ENCODE results near the gene GNL3. TPM values are rescaled to one million over a fixed set of nuclear protein-coding genes. Genes with fewer than 3 reads are reported as not detected.
A peak's percentile ranks its signal among the peaks of the same experiment; 100 is the strongest.

GNL3 gene
- total and polyA plus RNA-seq, 9 donors: 72.8 to 103 (median 87.4) TPM

- no peak overlapping the region for H3K27ac ChIP-seq (ENCODE audit: low read length)
- H3K4me3 ChIP-seq (ENCODE audit: low read length): no peak overlapping the region
- no peaks in the 10 kb centered on the region for H3K27me3 ChIP-seq (ENCODE audit: control insufficient read depth, insufficient read depth, low read length)
- no peaks in the 10 kb centered on the region for H3K9me3 ChIP-seq (replicated peaks; ENCODE audit: control insufficient read depth, low read depth, low read length)
- peaks cover 10% of the 10 kb centered on the region for H3K4me1 ChIP-seq (ENCODE audit: control insufficient read depth, insufficient read depth, low read length)
- no CpG with 5 or more reads among the region's 5 CpGs for whole genome bisulfite sequencing (ENCODE audit: insufficient coverage)
- no peak for DNase-seq
- peaks cover 37% of the 10 kb centered on the region for H3K36me3 ChIP-seq (ENCODE audit: control insufficient read depth, insufficient read depth, low read length)
Observed at GRCh38 chr3:52684184-52684583, 1.6 kb upstream of the GNL3 start.

GRCh38 chr3:52685285-52685708 lies 535 bp upstream of the GNL3 start:
- H3K27ac ChIP-seq (ENCODE audit: low read length): peak overlapping the region; percentile 97
- peak overlapping the region; percentile 93 for H3K4me3 ChIP-seq (ENCODE audit: low read length)
- no peaks in the 10 kb centered on the region for H3K27me3 ChIP-seq (ENCODE audit: control insufficient read depth, insufficient read depth, low read length)
- no peaks in the 10 kb centered on the region for H3K9me3 ChIP-seq (replicated peaks; ENCODE audit: control insufficient read depth, low read depth, low read length)
- peaks cover 10% of the 10 kb centered on the region for H3K4me1 ChIP-seq (ENCODE audit: control insufficient read depth, insufficient read depth, low read length)
- peak; percentile 90 for DNase-seq
- under 1% methylated on average over 37 of the region's 41 CpGs for WGBS (ENCODE audit: insufficient coverage)
- peaks cover 40% of the 10 kb centered on the region for H3K36me3 ChIP-seq (ENCODE audit: control insufficient read depth, insufficient read depth, low read length)

GRCh38 chr3:52688266-52688665 lies 2.4 kb downstream of the GNL3 start:
- peaks cover 7% of the 10 kb centered on the region for H3K4me1 ChIP-seq (ENCODE audit: control insufficient read depth, insufficient read depth, low read length)
- H3K9me3 ChIP-seq (replicated peaks; ENCODE audit: control insufficient read depth, low read depth, low read length): no peaks in the 10 kb centered on the region
- peaks cover 57% of the 10 kb centered on the region for H3K36me3 ChIP-seq (ENCODE audit: control insufficient read depth, insufficient read depth, low read length)
- H3K4me3 ChIP-seq (ENCODE audit: low read length): no peak overlapping the region
- no peak overlapping the region for H3K27ac ChIP-seq (ENCODE audit: low read length)
- no peaks in the 10 kb centered on the region for H3K27me3 ChIP-seq (ENCODE audit: control insufficient read depth, insufficient read depth, low read length)
- no peak for DNase-seq
- whole genome bisulfite sequencing (ENCODE audit: insufficient coverage): 94% methylated on average over 3 of the region's 6 CpGs

- WGBS (ENCODE audit: insufficient coverage): 80% methylated on average over 1 of the region's 3 CpGs
- DNase-seq: no peak
- Histone ChIP-seq H3K9me3 (replicated peaks; ENCODE audit: control insufficient read depth, low read depth, low read length) (no peaks in the 10 kb centered on the region), H3K4me3 (ENCODE audit: low read length) (no peak overlapping the region), H3K4me1 (ENCODE audit: control insufficient read depth, insufficient read depth, low read length) (peaks cover 4% of the 10 kb centered on the region), H3K27me3 (ENCODE audit: control insufficient read depth, insufficient read depth, low read length) (no peaks in the 10 kb centered on the region), H3K36me3 (ENCODE audit: control insufficient read depth, insufficient read depth, low read length) (peaks cover 64% of the 10 kb centered on the region), H3K27ac (ENCODE audit: low read length) (no peak overlapping the region)
Observed at GRCh38 chr3:52689151-52689550, 3.3 kb downstream of the GNL3 start.

- 97% methylated on average over 2 of the region's 2 CpGs for WGBS (ENCODE audit: insufficient coverage)
- H3K4me3 ChIP-seq (ENCODE audit: low read length): no peak overlapping the region
- DNase-seq: no peak
- no peak overlapping the region for H3K27ac ChIP-seq (ENCODE audit: low read length)
- peaks cover 4% of the 10 kb centered on the region for H3K4me1 ChIP-seq (ENCODE audit: control insufficient read depth, insufficient read depth, low read length)
- H3K9me3 ChIP-seq (replicated peaks; ENCODE audit: control insufficient read depth, low read depth, low read length): no peaks in the 10 kb centered on the region
- H3K36me3 ChIP-seq (ENCODE audit: control insufficient read depth, insufficient read depth, low read length): peaks cover 73% of the 10 kb centered on the region
- H3K27me3 ChIP-seq (ENCODE audit: control insufficient read depth, insufficient read depth, low read length): no peaks in the 10 kb centered on the region
Observed at GRCh38 chr3:52690560-52690959, 4.7 kb downstream of the GNL3 start.

DNA sequence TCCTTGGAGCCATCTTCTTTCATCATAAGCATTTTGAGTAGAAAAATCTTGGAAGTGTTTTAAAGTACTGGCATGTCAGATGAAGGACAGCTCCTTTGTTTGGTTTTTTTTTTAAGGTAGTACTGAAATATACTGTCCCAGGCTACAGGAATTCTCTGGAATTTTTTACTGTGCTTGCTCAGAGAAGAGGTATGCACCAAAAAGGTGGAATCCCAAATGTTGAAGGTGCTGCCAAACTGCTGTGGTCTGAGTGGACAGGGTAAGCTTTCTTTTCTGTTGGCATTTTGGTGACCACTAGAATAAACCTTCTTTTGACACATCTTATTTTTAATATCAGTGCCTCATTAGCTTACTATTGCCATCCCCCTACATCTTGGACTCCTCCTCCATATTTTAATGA lies 7.2 kb downstream of the GNL3 start:
- no peak for DNase-seq
- H3K4me3 ChIP-seq (ENCODE audit: low read length): no peak overlapping the region
- H3K27ac ChIP-seq (ENCODE audit: low read length): no peak overlapping the region
- peaks cover 82% of the 10 kb centered on the region for H3K36me3 ChIP-seq (ENCODE audit: control insufficient read depth, insufficient read depth, low read length)
- H3K27me3 ChIP-seq (ENCODE audit: control insufficient read depth, insufficient read depth, low read length): no peaks in the 10 kb centered on the region
- H3K9me3 ChIP-seq (replicated peaks; ENCODE audit: control insufficient read depth, low read depth, low read length): no peaks in the 10 kb centered on the region
- no peaks in the 10 kb centered on the region for H3K4me1 ChIP-seq (ENCODE audit: control insufficient read depth, insufficient read depth, low read length)

- peaks cover 70% of the 10 kb centered on the region for H3K36me3 ChIP-seq (ENCODE audit: control insufficient read depth, insufficient read depth, low read length)
- no peaks in the 10 kb centered on the region for H3K27me3 ChIP-seq (ENCODE audit: control insufficient read depth, insufficient read depth, low read length)
- H3K4me3 ChIP-seq (ENCODE audit: low read length): no peak overlapping the region
- 80% methylated on average over 1 of the region's 7 CpGs for WGBS (ENCODE audit: insufficient coverage)
- H3K4me1 ChIP-seq (ENCODE audit: control insufficient read depth, insufficient read depth, low read length): no peaks in the 10 kb centered on the region
- DNase-seq: no peak
- no peaks in the 10 kb centered on the region for H3K9me3 ChIP-seq (replicated peaks; ENCODE audit: control insufficient read depth, low read depth, low read length)
- H3K27ac ChIP-seq (ENCODE audit: low read length): no peak overlapping the region
Observed at GRCh38 chr3:52694528-52695189, 8.8 kb downstream of the GNL3 start.

- Histone ChIP-seq H3K27ac (ENCODE audit: low read length) (no peak overlapping the region), H3K9me3 (replicated peaks; ENCODE audit: control insufficient read depth, low read depth, low read length) (no peaks in the 10 kb centered on the region), H3K4me3 (ENCODE audit: low read length) (no peak overlapping the region), H3K4me1 (ENCODE audit: control insufficient read depth, insufficient read depth, low read length) (no peaks in the 10 kb centered on the region), H3K36me3 (ENCODE audit: control insufficient read depth, insufficient read depth, low read length) (peaks cover 61% of the 10 kb centered on the region), H3K27me3 (ENCODE audit: control insufficient read depth, insufficient read depth, low read length) (no peaks in the 10 kb centered on the region)
- WGBS (ENCODE audit: insufficient coverage): 100% methylated on average over 1 of the region's 4 CpGs
- DNase-seq: no peak
Observed at GRCh38 chr3:52695798-52696671, 10.2 kb downstream of the GNL3 start.

GRCh38 chr3:52696830-52697631 lies 11.2 kb downstream of the GNL3 start:
- WGBS (ENCODE audit: insufficient coverage): no CpG with 5 or more reads among the region's 2 CpGs
- Histone ChIP-seq H3K4me3 (ENCODE audit: low read length) (no peak overlapping the region), H3K36me3 (ENCODE audit: control insufficient read depth, insufficient read depth, low read length) (peaks cover 54% of the 10 kb centered on the region), H3K4me1 (ENCODE audit: control insufficient read depth, insufficient read depth, low read length) (no peaks in the 10 kb centered on the region), H3K27ac (ENCODE audit: low read length) (no peak overlapping the region), H3K27me3 (ENCODE audit: control insufficient read depth, insufficient read depth, low read length) (no peaks in the 10 kb centered on the region), H3K9me3 (replicated peaks; ENCODE audit: control insufficient read depth, low read depth, low read length) (no peaks in the 10 kb centered on the region)
- DNase-seq: no peak

- Histone ChIP-seq H3K36me3 (ENCODE audit: control insufficient read depth, insufficient read depth, low read length) (peaks cover 48% of the 10 kb centered on the region), H3K4me1 (ENCODE audit: control insufficient read depth, insufficient read depth, low read length) (no peaks in the 10 kb centered on the region), H3K27me3 (ENCODE audit: control insufficient read depth, insufficient read depth, low read length) (no peaks in the 10 kb centered on the region), H3K27ac (ENCODE audit: low read length) (no peak overlapping the region), H3K9me3 (replicated peaks; ENCODE audit: control insufficient read depth, low read depth, low read length) (no peaks in the 10 kb centered on the region), H3K4me3 (ENCODE audit: low read length) (no peak overlapping the region)
- no peak for DNase-seq
- WGBS (ENCODE audit: insufficient coverage): 86% methylated on average over 2 of the region's 4 CpGs
Observed at GRCh38 chr3:52697632-52697965, 11.8 kb downstream of the GNL3 start.
